CD4-positive, alpha-beta T cell treated with Interleukin-12 subunit alpha and Interleukin-12 subunit beta, for 1 hour (primary cell): ENCODE measurements around the gene TTC23L.

Experiments used
- DNase-seq: peaks from one replicate; pipeline ENCODE4 v3.0.0-alpha.2; 2020

TTC23L gene

GRCh38 chr5:34833976-34834793 lies 4.8 kb upstream of the TTC23L start:
- DNase-seq, result no peak

DNA sequence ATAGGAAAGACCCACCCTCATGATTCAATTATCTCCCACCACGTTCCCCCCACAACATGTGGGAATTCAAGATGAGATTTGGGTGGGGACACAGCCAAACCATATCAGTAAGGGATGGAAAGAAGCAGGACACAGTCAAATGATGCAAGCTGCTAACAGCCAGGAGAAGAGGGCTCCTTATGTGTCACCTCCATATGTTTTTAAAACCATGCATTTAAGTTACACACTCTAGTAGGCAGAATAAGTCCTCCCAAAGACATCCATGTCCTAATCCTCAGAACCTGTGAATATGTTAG lies 4.2 kb upstream of the TTC23L start:
- no peak for DNase-seq

GRCh38 chr5:34835664-34836063 lies 3.3 kb upstream of the TTC23L start:
- no peak for DNase-seq

DNA sequence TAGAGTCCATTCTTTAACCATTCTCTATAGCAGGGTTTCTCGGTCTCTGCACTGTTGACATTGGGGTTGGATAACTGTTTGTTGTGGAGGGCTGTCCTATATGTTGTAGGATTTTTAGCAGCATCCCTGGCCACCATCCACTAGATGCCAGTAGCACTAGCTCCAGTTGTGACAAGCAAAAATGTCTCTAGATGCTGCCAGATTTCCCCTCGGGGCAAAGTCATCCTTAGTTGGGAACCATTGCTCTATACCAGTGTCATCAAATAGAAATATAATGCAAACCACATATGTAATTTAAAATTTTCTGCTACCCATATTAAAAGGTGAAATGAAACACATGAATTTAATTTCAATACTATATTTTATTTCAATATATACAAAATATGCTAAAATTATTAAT lies 2.9 kb downstream of the TTC23L start:
- DNase-seq, result no peak

DNA sequence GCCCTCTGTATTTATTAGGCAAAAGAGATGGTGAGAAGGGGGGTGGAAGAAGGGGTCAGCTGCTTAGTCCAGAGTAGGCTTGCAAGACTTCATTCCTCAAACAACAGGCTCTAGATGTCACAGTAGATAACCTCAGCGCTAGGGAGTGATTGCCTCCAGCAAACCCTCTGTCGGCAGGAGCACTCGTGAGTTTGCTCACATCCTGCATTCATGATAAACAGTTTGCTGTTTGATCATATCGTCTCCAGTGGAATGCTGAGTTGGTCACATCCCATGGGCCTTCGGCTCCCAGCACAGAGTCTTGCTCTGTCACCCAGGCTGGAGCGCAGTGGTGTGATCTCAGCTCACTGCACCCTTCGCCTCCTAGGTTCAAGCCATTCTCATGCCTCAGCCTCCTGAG lies 3.6 kb downstream of the TTC23L start:
- DNase-seq, result no peak

DNA sequence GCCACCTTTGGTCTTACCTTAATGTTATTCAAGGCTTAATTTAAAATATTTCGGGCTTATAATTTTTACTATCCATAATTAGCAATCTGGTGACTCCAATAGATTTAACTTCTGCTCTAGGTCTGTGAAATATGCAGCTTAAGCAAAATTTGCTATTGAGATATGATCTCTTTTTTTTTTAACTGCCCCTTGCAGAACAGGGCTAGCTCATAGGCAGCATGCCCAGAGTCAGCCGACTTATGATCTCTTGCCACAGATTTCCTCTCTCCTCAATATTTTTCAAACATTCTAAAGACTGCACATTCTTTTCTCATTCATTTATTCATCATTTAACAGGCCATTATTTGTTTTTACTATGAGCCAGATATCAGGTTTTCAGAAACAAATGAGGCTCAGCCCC lies 4.5 kb downstream of the TTC23L start:
- no peak for DNase-seq

DNA sequence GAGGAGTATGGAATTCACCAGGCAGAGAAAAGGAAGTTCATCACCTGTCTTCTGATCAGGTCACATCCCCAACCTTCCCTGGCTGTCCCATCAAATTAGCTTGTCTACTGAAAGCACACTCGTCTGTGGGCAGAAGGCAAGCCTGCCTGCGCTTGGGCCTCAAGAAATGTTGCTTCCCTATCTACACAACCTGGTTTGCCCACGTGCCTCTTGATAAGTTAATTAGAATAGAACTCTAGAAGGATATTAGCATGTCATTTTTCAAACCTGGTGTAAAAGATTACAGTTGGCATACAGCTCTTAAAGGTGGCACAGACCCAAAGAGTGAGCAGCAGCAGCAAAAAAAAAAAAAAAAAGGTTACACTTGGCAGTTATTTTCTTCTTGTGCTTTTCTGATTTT lies 5.1 kb downstream of the TTC23L start:
- DNase-seq, result no peak

GRCh38 chr5:34844999-34845398 lies 6.0 kb downstream of the TTC23L start:
- DNase-seq, result no peak

GRCh38 chr5:34847056-34847455 lies 8.1 kb downstream of the TTC23L start:
- DNase-seq, result no peak

DNA sequence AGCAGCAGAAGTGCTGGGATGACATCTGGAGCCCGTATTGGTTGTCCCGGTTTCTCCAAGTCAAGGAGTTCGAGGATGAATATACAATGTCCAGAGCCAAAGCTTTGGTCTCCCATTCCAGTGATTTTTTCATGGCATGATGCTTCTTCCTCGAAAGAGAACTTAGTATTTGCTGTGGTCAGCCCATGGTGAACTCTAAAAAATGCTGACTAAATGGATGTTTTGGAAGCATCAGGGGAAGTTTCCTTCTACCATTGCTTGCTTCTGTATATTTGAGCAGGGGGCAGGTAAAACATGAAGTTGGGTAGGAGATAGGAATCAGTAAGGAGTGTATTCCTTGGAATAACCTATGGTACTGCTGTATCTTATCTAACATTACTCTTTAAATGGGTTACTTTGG lies 8.6 kb downstream of the TTC23L start:
- no peak for DNase-seq

DNA sequence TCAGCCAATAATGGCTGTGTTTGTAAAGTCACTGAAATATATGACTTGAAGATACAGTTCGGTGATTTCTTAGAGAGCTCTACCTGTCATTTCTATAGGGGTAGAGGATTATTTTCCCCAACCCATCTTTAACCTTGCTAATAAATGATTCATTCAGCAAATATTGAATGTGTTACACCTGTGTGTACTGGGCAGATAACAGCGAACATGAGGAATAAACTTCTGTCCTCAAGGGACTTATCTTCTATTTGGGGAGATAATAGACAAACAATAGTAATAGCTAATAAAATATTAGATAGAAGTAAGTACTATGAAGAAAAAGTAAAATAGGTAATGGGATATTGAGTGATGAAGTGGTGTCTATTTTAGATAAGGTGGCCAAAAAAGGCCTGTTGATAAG lies 9.3 kb downstream of the TTC23L start:
- DNase-seq, result no peak

GRCh38 chr5:34849253-34849652 lies 10.3 kb downstream of the TTC23L start:
- no peak for DNase-seq

- no peak for DNase-seq
These were observed 15.7 kb downstream of the TTC23L start for GRCh38 chr5:34854459-34855174.

- DNase-seq, result no peak
These were observed 18.2 kb downstream of the TTC23L start for GRCh38 chr5:34857161-34857560.

GRCh38 chr5:34857894-34858293 lies 18.9 kb downstream of the TTC23L start:
- no peak for DNase-seq

GRCh38 chr5:34858790-34859189 lies 19.8 kb downstream of the TTC23L start:
- DNase-seq, result no peak

- no peak for DNase-seq
These were observed 20.3 kb downstream of the TTC23L start for GRCh38 chr5:34859253-34859652.

GRCh38 chr5:34863946-34864345 lies 25.0 kb downstream of the TTC23L start:
- no peak for DNase-seq

- no peak for DNase-seq
These were observed 26.1 kb downstream of the TTC23L start for GRCh38 chr5:34865091-34865490.

- no peak for DNase-seq
These were observed 28.1 kb downstream of the TTC23L start for GRCh38 chr5:34866989-34867471.

DNA sequence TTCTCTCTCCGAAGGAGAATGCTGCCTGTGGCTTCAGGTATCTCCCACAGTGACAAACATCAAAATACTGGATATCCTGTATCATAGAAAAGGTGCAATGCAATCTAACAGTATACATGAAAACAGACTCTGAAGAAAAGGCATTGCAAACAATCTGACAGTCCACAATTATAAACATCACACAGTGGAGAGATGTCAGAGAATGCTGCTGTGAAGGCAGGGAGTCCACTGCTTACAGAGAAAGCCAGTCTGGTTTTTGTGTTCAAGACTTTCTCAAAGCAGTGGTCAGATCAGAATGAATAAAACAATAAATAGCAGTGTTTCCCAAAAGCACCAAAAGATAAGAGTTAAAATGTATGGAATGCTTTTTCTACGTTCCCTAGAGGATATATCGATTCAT lies 28.7 kb downstream of the TTC23L start:
- no peak for DNase-seq

DNA sequence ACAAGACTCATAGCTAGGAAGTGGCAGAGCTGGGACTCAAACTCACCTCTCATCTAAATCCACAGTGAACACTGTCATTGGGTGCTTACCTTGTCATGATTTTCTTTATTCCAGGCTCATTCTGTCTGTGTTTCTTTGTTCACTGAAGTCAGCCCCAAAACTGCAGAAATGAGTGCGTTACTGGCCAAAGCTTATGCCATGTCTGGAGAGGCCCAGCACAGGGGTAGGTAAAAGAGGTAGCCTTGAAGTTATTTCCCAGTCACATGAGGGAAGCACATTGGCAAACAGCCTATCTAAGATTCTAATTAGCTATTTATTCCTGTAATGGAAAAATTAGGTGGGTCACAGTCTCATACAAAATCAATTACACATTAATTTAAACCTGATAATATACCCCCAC lies 29.8 kb downstream of the TTC23L start:
- no peak for DNase-seq

GRCh38 chr5:34869256-34869655 lies 30.3 kb downstream of the TTC23L start:
- DNase-seq, result no peak

GRCh38 chr5:34870382-34870781 lies 31.4 kb downstream of the TTC23L start:
- no peak for DNase-seq

DNA sequence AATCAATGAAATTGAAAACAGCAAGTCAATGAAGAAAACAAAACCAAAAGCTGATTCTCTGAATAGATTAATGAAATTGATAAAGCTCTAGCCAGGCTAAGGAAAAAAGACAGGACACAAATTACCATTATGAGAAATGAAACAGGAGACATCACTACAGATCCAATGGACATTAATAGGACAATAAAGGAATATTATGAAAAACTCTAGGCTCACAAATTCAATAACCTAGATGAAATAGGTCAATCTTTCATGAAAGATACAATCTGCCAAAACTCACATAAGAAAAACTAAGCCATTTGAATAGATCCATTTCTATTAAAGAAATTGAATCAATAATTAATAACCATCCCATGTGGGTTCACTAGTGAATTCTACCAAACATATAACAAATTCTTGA lies 37.3 kb downstream of the TTC23L start:
- no peak for DNase-seq
